HepG2 (cell line): ENCODE results near the gene MLLT10. TPM values are rescaled to one million over a fixed set of nuclear protein-coding genes. Genes with fewer than 3 reads are reported as not detected.

Experiments
- ARNT ChIP-seq: fragments of 450-650 bp; IDR thresholded peaks from 2 replicates; pipeline ENCODE4 v1.6.1; 2017
- ASH2L ChIP-seq: fragments of 300-600, 200-600 bp; sonication (generic); IDR thresholded peaks from 2 replicates; pipeline ENCODE4 v1.7.0; 2017; ENCODE audit warnings: low read depth, mild to moderate bottlenecking, moderate library complexity, mixed read lengths, low read length; ENCODE audit not compliant: insufficient read length
- ATM ChIP-seq: fragments of 450-650 bp; IDR thresholded peaks from 2 replicates; pipeline ENCODE4 v1.7.1; 2017; ENCODE audit warnings: mild to moderate bottlenecking, borderline replicate concordance
- HOXA9 ChIP-seq: sonication (generic); formaldehyde crosslinking; IDR thresholded peaks from 2 replicates; pipeline ENCODE4 v1.8.1; 2022; ENCODE audit warnings: missing genetic modification reagents, mild to moderate bottlenecking, moderate library complexity, borderline replicate concordance
- IKZF4 ChIP-seq: sonication (generic); formaldehyde crosslinking; IDR thresholded peaks from 2 replicates; pipeline ENCODE4 v1.5.1; 2020; ENCODE audit warnings: borderline replicate concordance, mild to moderate bottlenecking, low read depth, missing genetic modification reagents; ENCODE audit errors: not compliant biosample characterization
- IRX3 ChIP-seq: sonication (generic); formaldehyde crosslinking; IDR thresholded peaks from 2 replicates; pipeline ENCODE4 v1.8.1; 2023; ENCODE audit warnings: mild to moderate bottlenecking, low read depth, missing genetic modification reagents, borderline replicate concordance
- JDP2 ChIP-seq: sonication (generic); formaldehyde crosslinking; IDR thresholded peaks from 2 replicates; pipeline ENCODE4 v1.8.1; 2022; ENCODE audit warnings: missing genetic modification reagents, borderline replicate concordance
- KLF11 ChIP-seq: IDR thresholded peaks from 2 replicates; pipeline ENCODE4 v1.6.1; 2016; ENCODE audit warnings: missing compliant biosample characterization
- KLF16 ChIP-seq, 2 experiments: sonication (generic) in 1 of 2; formaldehyde crosslinking in 1 of 2; IDR thresholded peaks; 2 replicates each; pipeline versions ENCODE4 v1.6.1 to v1.8.0; 2016 to 2023; ENCODE audit warnings: missing genetic modification reagents in 2 of 2, missing compliant biosample characterization in 1 of 2
- KMT2A ChIP-seq: sonication (generic); formaldehyde crosslinking; IDR thresholded peaks from 2 replicates; pipeline ENCODE4 v1.4.0; 2020; ENCODE audit warnings: missing genetic modification reagents
- MAF1 ChIP-seq: sonication (generic); formaldehyde crosslinking; IDR thresholded peaks from 2 replicates; pipeline ENCODE4 v1.5.0; 2020; ENCODE audit warnings: missing genetic modification reagents, borderline replicate concordance
- NFAT5 ChIP-seq: sonication (generic); formaldehyde crosslinking; IDR thresholded peaks from 2 replicates; pipeline ENCODE4 v1.4.0; 2020; ENCODE audit warnings: missing genetic modification reagents
- NR2F1 ChIP-seq, 2 experiments: fragments of 450-650 bp in 1 of 2; formaldehyde crosslinking in 1 of 2; IDR thresholded peaks; 2 replicates each; pipeline versions ENCODE4 v1.5.0 to v1.6.1; 2016 to 2020; ENCODE audit warnings: mild to moderate bottlenecking in 1 of 2, missing compliant biosample characterization in 1 of 2, missing genetic modification reagents in 1 of 2, moderate library complexity in 1 of 2
- PHF5A ChIP-seq: IDR thresholded peaks from one replicate; pipeline ENCODE4 v1.6.1; 2018; ENCODE audit warnings: low read depth, missing genetic modification reagents; ENCODE audit not compliant: unreplicated experiment
- POGZ ChIP-seq: sonication (generic); formaldehyde crosslinking; IDR thresholded peaks from 2 replicates; pipeline ENCODE4 v1.4.0; 2020; ENCODE audit warnings: mild to moderate bottlenecking, missing genetic modification reagents
- SP140L ChIP-seq: sonication (generic); formaldehyde crosslinking; IDR thresholded peaks from 2 replicates; pipeline ENCODE4 v1.4.0; 2020; ENCODE audit warnings: missing genetic modification reagents, borderline replicate concordance
- SP2 ChIP-seq: sonication (generic); formaldehyde crosslinking; IDR thresholded peaks from 2 replicates; pipeline ENCODE4 v1.5.1; 2020; ENCODE audit warnings: mild to moderate bottlenecking, missing genetic modification reagents
- SSRP1 ChIP-seq: IDR thresholded peaks from 2 replicates; pipeline ENCODE4 v1.6.1; 2016; ENCODE audit warnings: control low read depth
- THRA ChIP-seq: sonication (generic); formaldehyde crosslinking; IDR thresholded peaks from 2 replicates; pipeline ENCODE4 v1.4.0; 2020; ENCODE audit warnings: missing genetic modification reagents, borderline replicate concordance
- YEATS4 ChIP-seq: sonication (generic); formaldehyde crosslinking; IDR thresholded peaks from 2 replicates; pipeline ENCODE4 v1.4.0; 2020; ENCODE audit warnings: missing genetic modification reagents, borderline replicate concordance
- ZMAT5 ChIP-seq: sonication (generic); formaldehyde crosslinking; IDR thresholded peaks from 2 replicates; pipeline ENCODE4 v1.5.0; 2020; ENCODE audit warnings: mild to moderate bottlenecking, low read depth, missing genetic modification reagents, borderline replicate concordance
- ZNF12 ChIP-seq: sonication (generic); formaldehyde crosslinking; IDR thresholded peaks from 2 replicates; pipeline ENCODE4 v1.5.0; 2020; ENCODE audit warnings: missing genetic modification reagents
- ZNF205 ChIP-seq: IDR thresholded peaks from 2 replicates; pipeline ENCODE4 v1.6.1; 2018; ENCODE audit warnings: missing biosample characterization, missing genetic modification reagents
- ZNF576 ChIP-seq: sonication (generic); formaldehyde crosslinking; IDR thresholded peaks from 2 replicates; pipeline ENCODE4 v1.4.0; 2020; ENCODE audit warnings: mild to moderate bottlenecking, missing genetic modification reagents
- polyA plus RNA-seq, 8 experiments: library from polyadenylated mRNA; depleted of rRNA in 3 of 8; stranded (reverse) in 7 of 8; unstranded in 1 of 8; fragments of >200 nt; fragmentation: Illumina TruSeq in 4 of 8; extraction: Trizol in 4 of 8; gene quantifications; 2 replicates each; pipeline versions ENCODE4 v1.2.1 to v1.2.3, GENCODE V29; 2011 to 2016; ENCODE audit warnings: low read depth in 4 of 8, missing spikeins in 1 of 8, mixed read lengths in 1 of 8; ENCODE audit not compliant: insufficient read depth in 1 of 8
- total RNA-seq, 5 experiments: library from RNA; depleted of rRNA; stranded (reverse); fragments of >200 nt; fragmentation: Illumina TruSeq; extraction: Trizol; gene quantifications; 2 replicates each; pipeline ENCODE4 v1.2.3, GENCODE V29; 2016; ENCODE audit warnings: low read depth in 1 of 5

Gene MLLT10
- total and polyA plus RNA-seq, 2 of the 13 experiments (the other 11 are each of a cell fraction or from before 2014, with no cell fraction given), result 51.3 to 84.1 TPM

GRCh38 chr10:21527598-21528235 lies 6.3 kb upstream of the MLLT10 start (continued):
- TF ChIP-seq KLF16 (CRISPR knock-in tag; IDR thresholded peaks at IDR 0.05) (0 out of 4 replicates have a peak, but pooled peaks of 1 of the 2 experiments have one; percentile 38), KMT2A (CRISPR knock-in tag) (peak; percentile 26; the same call in 1 of the 2 replicates), PHF5A (CRISPR knock-in tag) (peak; percentile 8), THRA (no peak), ATM (no peak), ZNF205 (CRISPR knock-in tag) (no peak), SP140L (no peak), MAF1 (no peak), IKZF4 (no peak), SSRP1 (CRISPR knock-in tag) (no peak), YEATS4 (CRISPR knock-in tag) (0 out of 2 replicates have a peak, but pooled peaks have one; percentile 31), KLF11 (0 out of 2 replicates have a peak, but pooled peaks have one; percentile 19), SP2 (CRISPR knock-in tag) (no peak), IRX3 (CRISPR knock-in tag) (no peak), POGZ (CRISPR knock-in tag) (no peak), ASH2L (peak; percentile 26), NFAT5 (CRISPR knock-in tag) (no peak), NR2F1 (CRISPR knock-in tag; IDR thresholded peaks at IDR 0.05) (peak in 1 of 2 experiments; percentile 42; a peak in 1 of 4 replicates), ARNT (no peak), ZMAT5 (CRISPR knock-in tag) (no peak), JDP2 (CRISPR knock-in tag) (no peak), ZNF12 (CRISPR knock-in tag) (0 out of 2 replicates have a peak, but pooled peaks have one; percentile 16), HOXA9 (CRISPR knock-in tag) (no peak), ZNF576 (CRISPR knock-in tag) (no peak)
